Right lobe of liver (tissue), 6 donors: ENCODE measurements around the gene MRPL33. TPM values are rescaled to one million over a fixed set of nuclear protein-coding genes. Genes with fewer than 3 reads are reported as not detected.

Experiments used
- ATAC-seq, 4 donors: fragments of 200-7000 bp; cut with Tn5 transposase; one replicate each; pipeline ENCODE4 v1.9.1; 2020; ENCODE audit warnings: mild to moderate bottlenecking in 4 of 4, moderate library complexity in 4 of 4
- DNase-seq, 3 donors: peaks; one replicate each; pipeline ENCODE4 v3.0.0-alpha.2; 2020
- H3K27ac ChIP-seq, 3 donors: fragments of 200-600 bp; one replicate each; pipeline ENCODE4 v1.8.0; 2022
- H3K27me3 ChIP-seq, 2 donors: fragments of 200-600 bp; one replicate each; pipeline ENCODE4 v1.8.0; 2022
- H3K36me3 ChIP-seq, 4 donors: fragments of 200-600 bp; sonication (generic) in 1 of 4; one replicate each; pipeline versions ENCODE4 v1.5.1 to v1.8.0; 2017 to 2022; ENCODE audit warnings: control low read depth in 1 of 4
- H3K4me1 ChIP-seq, 4 donors: fragments of 200-600 bp; sonication (generic) in 1 of 4; one replicate each; pipeline versions ENCODE4 v1.5.1 to v1.8.0; 2017 to 2022; ENCODE audit warnings: control low read depth in 1 of 4
- H3K4me3 ChIP-seq, 3 donors: fragments of 200-600 bp; one replicate each; pipeline ENCODE4 v1.8.0; 2022
- H3K9me3 ChIP-seq, 4 donors: fragments of 200-600 bp; sonication (generic) in 1 of 4; one replicate each; pipeline versions ENCODE4 v1.5.1 to v1.8.0; 2017 to 2022; ENCODE audit warnings: control low read depth in 1 of 4
- POLR2A ChIP-seq: fragments of 450-650 bp; IDR thresholded peaks from one replicate; pipeline ENCODE4 v1.6.1; 2017; ENCODE audit warnings: antibody characterized with exemption, mild to moderate bottlenecking
- WGBS: methylation state at CpG from one replicate; pipeline ENCODE4 v1.1.6; 2018; ENCODE audit warnings: low coverage, low lambda C conversion rate; ENCODE audit not compliant: insufficient coverage; ENCODE audit errors: missing lambda C conversion rate; 5-methylcytosine and 5-hydroxymethylcytosine counted together
- intact Hi-C, 2 donors: fragments of 100-400 bp; cut with DNase I; formaldehyde crosslinking; loops; one replicate each; pipeline versions ENCODE4 v1.11.2 to v1.14.1; 2022
- total RNA-seq, 6 experiments: library from RNA; depleted of rRNA in 2 of 6; stranded (reverse); fragments of >200 nt in 2 of 6; fragmentation: NEBNext Ultra II Directional in 3 of 6; extraction: Animal tissue kit (Norgen Biotek cat#: 25700) in 3 of 6; gene quantifications; one replicate each; pipeline versions ENCODE4 v1.1.0 to v1.2.4, GENCODE V29; 2016 to 2023
- TF ChIP-seq, protein P1 (sequence below), 4 donors: fragments of 200-600 bp in 3 of 4; fragments of 450-650 bp in 1 of 4; IDR thresholded peaks; one replicate each; pipeline versions ENCODE4 v1.5.1 to v1.8.0; 2016 to 2022; ENCODE audit warnings: antibody characterized with exemption in 4 of 4, mild to moderate bottlenecking in 2 of 4
- donor health status: DM: no; HTN: yes; CAD: no.
- donor health status: DM: no; HTN: no; CAD: no.
- donor health status: DM: no; HTN: no; CAD: no.
- donor health status: DM: no; HTN: yes; CAD: no.
- donor health status: DM: no; HTN: yes; CAD: no.

MRPL33 gene
- total RNA-seq, 6 experiments from 2014 or later, result 28.9 to 63.4 (median 36.0) TPM

DNA sequence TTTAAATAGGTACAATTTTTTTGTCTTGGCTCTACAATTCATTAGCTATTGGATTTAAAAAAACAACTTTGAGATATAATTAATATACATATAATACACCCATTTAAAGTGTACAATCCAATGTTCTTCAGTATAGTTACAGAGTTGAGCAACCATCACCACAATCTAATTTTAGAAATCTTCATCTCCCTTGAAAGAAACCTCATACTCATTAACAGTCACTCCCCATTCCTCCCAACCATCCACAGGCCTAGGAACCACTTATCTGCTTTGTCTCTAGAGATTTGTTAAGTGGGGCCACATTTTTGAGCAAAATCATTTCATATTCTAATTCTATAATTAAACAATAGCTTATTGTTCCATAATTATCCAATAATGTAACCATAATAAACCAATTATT is 32.6 kb downstream of the MRPL33 start:
- TF ChIP-seq, protein P1, sequence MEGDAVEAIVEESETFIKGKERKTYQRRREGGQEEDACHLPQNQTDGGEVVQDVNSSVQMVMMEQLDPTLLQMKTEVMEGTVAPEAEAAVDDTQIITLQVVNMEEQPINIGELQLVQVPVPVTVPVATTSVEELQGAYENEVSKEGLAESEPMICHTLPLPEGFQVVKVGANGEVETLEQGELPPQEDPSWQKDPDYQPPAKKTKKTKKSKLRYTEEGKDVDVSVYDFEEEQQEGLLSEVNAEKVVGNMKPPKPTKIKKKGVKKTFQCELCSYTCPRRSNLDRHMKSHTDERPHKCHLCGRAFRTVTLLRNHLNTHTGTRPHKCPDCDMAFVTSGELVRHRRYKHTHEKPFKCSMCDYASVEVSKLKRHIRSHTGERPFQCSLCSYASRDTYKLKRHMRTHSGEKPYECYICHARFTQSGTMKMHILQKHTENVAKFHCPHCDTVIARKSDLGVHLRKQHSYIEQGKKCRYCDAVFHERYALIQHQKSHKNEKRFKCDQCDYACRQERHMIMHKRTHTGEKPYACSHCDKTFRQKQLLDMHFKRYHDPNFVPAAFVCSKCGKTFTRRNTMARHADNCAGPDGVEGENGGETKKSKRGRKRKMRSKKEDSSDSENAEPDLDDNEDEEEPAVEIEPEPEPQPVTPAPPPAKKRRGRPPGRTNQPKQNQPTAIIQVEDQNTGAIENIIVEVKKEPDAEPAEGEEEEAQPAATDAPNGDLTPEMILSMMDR (IDR thresholded peaks at IDR 0.05), result no peak
- TF ChIP-seq POLR2A, result no peak
- intact Hi-C loops, result no loop called here
- no peaks in the 10 kb centered on the region for H3K27me3 ChIP-seq
- DNase-seq (no peak), ATAC-seq (no peak)
- no peaks in the 10 kb centered on the region for H3K36me3 ChIP-seq
- H3K4me1 ChIP-seq, result no peaks in the 10 kb centered on the region
- no peak overlapping the region for H3K4me3 ChIP-seq
- no peak overlapping the region for H3K27ac ChIP-seq
- no peaks in the 10 kb centered on the region for H3K9me3 ChIP-seq

DNA sequence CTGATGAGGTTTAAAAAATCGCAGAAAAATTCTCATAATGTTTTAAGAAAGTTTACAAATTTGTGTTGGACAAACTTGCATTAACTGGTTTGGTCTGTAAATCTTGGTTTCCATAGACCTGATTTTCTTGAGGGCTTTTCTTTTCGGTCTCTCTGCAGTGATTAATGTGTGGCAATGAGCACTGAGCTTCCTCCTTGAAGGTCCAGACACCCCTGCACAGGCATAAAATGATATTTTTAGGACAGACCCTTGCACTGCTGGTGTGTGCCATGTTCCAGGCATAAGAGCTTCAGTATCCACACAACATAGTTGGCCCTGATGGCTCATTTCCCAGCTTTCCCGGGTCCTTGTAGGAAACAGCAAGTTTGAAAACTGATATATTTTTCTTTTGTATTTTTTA is 33.7 kb downstream of the MRPL33 start:
- DNase-seq (no peak), ATAC-seq (no peak)
- intact Hi-C loops, result no loop called here
- H3K4me1 ChIP-seq, result no peaks in the 10 kb centered on the region
- H3K4me3 ChIP-seq, result no peak overlapping the region
- no peaks in the 10 kb centered on the region for H3K9me3 ChIP-seq
- TF ChIP-seq, protein P1 (IDR thresholded peaks at IDR 0.05), result no peak
- no peak for TF ChIP-seq POLR2A
- H3K27ac ChIP-seq, result no peak overlapping the region
- H3K27me3 ChIP-seq, result no peaks in the 10 kb centered on the region
- no peaks in the 10 kb centered on the region for H3K36me3 ChIP-seq
- 55% methylated on average over 3 of the region's 3 CpGs for WGBS

DNA sequence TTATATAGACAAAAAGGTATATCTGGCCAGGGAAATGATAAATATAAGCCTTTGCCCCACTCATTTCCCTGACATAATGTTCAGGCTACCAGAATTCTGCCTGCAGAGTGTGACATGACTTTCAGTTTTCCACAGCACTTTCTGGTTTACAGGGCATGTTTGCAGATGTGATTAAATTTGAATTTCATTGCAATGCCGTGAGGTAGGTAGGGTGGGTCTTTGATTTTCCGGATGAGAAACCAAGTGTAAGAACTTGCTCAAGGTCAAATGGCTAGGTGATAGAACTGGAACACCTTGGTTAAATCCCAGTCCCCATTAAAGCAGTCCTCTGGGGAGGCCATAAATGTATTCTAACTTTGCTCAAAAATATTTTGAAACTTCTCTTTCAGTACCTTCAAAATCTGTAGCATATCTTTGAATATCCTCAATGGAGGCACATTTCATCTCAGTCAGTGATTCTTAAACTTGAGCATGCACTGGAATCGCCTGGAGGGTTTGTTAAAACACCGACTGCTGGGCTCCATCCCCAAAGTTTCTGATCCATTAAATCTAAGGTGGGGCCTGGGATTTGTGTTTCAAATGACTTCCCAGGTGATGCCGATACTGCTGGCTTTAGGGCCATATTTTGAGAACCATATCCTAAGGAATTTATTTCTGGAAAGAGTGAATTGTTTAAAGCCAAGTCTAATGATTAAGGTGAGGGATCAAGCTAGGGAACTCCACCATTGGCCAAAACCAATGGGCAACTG is 35.0 kb downstream of the MRPL33 start:
- intact Hi-C loops, result no loop called here
- TF ChIP-seq, protein P1 (IDR thresholded peaks at IDR 0.05), result no peak
- no peak for TF ChIP-seq POLR2A
- Histone ChIP-seq H3K4me1 (no peaks in the 10 kb centered on the region), H3K36me3 (no peaks in the 10 kb centered on the region), H3K9me3 (no peaks in the 10 kb centered on the region), H3K27me3 (no peaks in the 10 kb centered on the region), H3K4me3 (no peak overlapping the region), H3K27ac (no peak overlapping the region)
- DNase-seq (no peak), ATAC-seq (no peak)
- WGBS, result 93% methylated on average over 5 of the region's 5 CpGs

DNA sequence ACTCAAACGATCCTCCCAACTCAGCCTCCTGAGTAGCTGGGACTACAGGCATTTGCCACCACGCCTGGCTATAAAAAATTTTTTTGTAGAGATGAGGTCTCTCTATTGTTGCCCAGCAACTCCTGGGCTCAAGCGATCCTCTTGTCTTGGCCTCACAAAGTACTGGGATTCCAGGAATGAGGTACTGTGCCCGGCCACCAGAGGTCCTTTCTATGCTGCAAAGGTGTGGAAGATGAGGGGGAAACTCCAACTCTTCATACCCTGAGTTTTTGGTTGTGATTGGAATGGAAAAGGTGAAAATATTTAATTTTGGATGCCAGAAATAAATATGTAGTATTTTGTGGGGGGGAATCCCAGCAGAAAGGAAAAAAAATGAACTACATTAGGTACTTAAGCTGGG is 36.0 kb downstream of the MRPL33 start:
- no peaks in the 10 kb centered on the region for H3K27me3 ChIP-seq
- H3K4me1 ChIP-seq, result no peaks in the 10 kb centered on the region
- no peak overlapping the region for H3K27ac ChIP-seq
- DNase-seq (peak in 1 of 3 donors; percentile 27), ATAC-seq (peak; percentile 51 to 70 (median 59))
- TF ChIP-seq, protein P1 (IDR thresholded peaks at IDR 0.05), result peak; percentile 42 to 49 (median 45)
- no peak for TF ChIP-seq POLR2A
- H3K36me3 ChIP-seq, result no peaks in the 10 kb centered on the region
- 83% methylated on average over 4 of the region's 4 CpGs for WGBS
- no peaks in the 10 kb centered on the region for H3K9me3 ChIP-seq
- intact Hi-C loops, result no loop called here
- H3K4me3 ChIP-seq, result no peak overlapping the region
